ENCODE results near the gene NBEA.

NBEA gene

GRCh38 chr13:35480346-35480745 lies 538.3 kb downstream of the NBEA start:
- DNase-seq (ENCODE audit: low read depth), result no peak
- TF ChIP-seq CTCF (IDR thresholded peaks at IDR 0.05; ENCODE audit: low read depth, low read length, missing control alignments), result no peak
- no peak overlapping the region for H3K4me3 ChIP-seq (ENCODE audit: low read depth, low read length)

- TF ChIP-seq CTCF (IDR thresholded peaks at IDR 0.05; ENCODE audit: low read depth, low read length, missing control alignments), result no peak
- no peak for DNase-seq (ENCODE audit: low read depth)
- H3K4me3 ChIP-seq (ENCODE audit: low read depth, low read length), result no peak overlapping the region
These were observed 539.7 kb downstream of the NBEA start for GRCh38 chr13:35481777-35482176.

GRCh38 chr13:35482527-35482926 lies 540.5 kb downstream of the NBEA start:
- no peak for DNase-seq (ENCODE audit: low read depth)
- H3K4me3 ChIP-seq (ENCODE audit: low read depth, low read length), result no peak overlapping the region
- no peak for TF ChIP-seq CTCF (IDR thresholded peaks at IDR 0.05; ENCODE audit: low read depth, low read length, missing control alignments)

DNA sequence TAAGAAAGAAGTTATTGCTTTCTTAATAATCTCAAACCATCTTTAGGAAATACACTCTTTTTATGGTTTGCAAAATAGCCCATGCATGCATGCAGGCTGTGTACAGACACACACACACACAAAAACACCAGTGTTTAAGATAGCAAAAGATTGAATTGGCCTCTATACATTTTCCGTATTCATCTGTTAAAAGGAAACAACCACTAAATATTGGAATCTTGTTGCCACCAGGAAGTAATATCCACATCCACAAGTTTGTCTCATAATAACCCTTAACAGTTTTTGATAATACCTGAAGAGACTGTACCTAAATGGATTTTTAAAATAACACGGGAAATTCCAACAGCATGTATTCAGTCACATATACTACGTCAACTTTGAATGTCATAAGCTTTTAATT lies 541.7 kb downstream of the NBEA start:
- DNase-seq (ENCODE audit: low read depth), result no peak
- TF ChIP-seq CTCF (IDR thresholded peaks at IDR 0.05; ENCODE audit: low read depth, low read length, missing control alignments), result no peak
- no peak overlapping the region for H3K4me3 ChIP-seq (ENCODE audit: low read depth, low read length)

DNA sequence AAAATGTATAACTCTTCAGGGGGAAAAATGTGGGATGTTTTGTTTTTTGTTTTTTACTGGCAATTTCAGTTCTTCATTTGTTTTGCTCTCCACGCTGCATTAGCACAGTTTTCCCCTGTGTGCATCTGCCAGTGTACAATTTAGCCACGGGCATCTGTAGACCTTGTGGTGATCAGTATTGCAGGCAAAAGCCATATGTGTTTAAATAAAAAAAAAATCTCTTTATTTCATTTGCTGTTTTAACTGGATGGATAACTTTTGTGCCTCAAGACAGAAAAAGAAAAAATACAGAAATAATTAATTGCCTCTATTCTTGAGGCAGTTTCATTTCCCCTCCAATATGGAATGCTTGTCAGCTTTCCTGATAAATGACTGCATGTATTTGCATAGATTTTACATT lies 542.3 kb downstream of the NBEA start:
- DNase-seq (ENCODE audit: low read depth), result no peak
- no peak for TF ChIP-seq CTCF (IDR thresholded peaks at IDR 0.05; ENCODE audit: low read depth, low read length, missing control alignments)
- no peak overlapping the region for H3K4me3 ChIP-seq (ENCODE audit: low read depth, low read length)

DNA sequence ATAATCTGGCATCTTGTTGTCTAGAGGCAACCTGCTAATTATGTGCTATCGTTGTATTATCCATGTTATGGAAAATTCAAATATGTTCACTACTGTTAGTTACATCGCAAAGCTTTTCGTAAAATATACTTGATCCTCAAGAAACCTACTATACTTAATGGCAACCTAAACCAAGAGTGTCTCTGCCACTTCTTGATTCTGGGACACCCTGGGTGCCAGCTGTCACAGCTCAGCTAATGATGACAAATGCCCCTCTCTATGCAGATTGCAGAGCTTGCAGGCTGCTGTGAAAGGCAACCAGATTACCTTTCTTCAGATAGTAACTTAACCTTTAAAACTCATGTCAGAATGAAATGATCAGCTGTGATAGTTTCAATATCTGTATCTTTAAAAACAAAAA lies 543.4 kb downstream of the NBEA start:
- DNase-seq (ENCODE audit: low read depth), result no peak
- TF ChIP-seq CTCF (IDR thresholded peaks at IDR 0.05; ENCODE audit: low read depth, low read length, missing control alignments), result no peak
- no peak overlapping the region for H3K4me3 ChIP-seq (ENCODE audit: low read depth, low read length)

DNA sequence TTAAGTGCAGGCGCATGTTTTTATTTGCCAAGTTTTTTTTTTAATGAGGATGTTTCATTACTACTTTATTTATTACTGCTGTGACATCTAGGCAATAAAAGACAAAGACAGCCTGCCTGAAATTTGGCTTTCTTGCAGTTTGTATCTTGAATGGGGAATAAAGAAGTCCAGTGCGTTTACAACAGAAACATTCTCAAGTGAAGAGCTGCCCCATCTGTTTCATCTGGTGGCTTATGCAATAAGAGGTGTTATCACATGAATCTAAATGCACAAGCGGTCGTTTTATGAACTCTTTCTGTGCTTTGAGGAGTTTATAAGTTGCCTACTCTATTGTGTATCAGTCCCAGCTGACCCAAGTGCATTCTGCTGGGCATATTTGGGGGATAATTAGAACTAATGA lies 547.0 kb downstream of the NBEA start:
- H3K4me3 ChIP-seq (ENCODE audit: low read depth, low read length), result no peak overlapping the region
- DNase-seq (ENCODE audit: low read depth), result no peak
- no peak for TF ChIP-seq CTCF (IDR thresholded peaks at IDR 0.05; ENCODE audit: low read depth, low read length, missing control alignments)
